GM19452 (cell line): ENCODE measurements around the gene ADAM23.
A peak's percentile ranks its signal among the peaks of the same experiment; 100 is the strongest.

ENCODE experiments used
- ATAC-seq: cut with Tn5 transposase; IDR thresholded peaks from one replicate; pipeline ENCODE4 v1.9.1; 2021; ENCODE audit not compliant: unreplicated experiment

The ADAM23 gene

GRCh38 chr2:206442474-206442832 lies 879 bp upstream of the ADAM23 start:
- no peak for ATAC-seq

GRCh38 chr2:206443735-206444527 lies 599 bp downstream of the ADAM23 start:
- ATAC-seq = peak; percentile 67

DNA sequence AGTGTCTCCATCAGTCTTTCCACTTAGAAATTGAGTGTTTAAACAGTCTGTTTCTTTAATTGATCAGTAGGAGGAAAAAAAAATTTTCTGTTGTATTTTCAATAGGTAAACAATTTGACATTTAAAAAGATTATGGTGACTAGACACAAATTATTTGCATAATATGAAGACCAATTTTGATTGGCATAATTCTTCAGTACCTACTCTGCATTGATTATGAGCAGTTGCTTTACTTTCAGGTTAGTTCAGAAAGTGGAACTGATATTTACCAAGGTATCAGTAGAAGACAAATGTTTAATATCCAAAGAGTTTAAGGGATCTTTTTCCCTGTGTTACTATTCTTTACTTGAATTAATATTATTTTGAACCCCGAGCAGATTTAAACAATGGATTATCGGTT lies 2.6 kb downstream of the ADAM23 start:
- no peak for ATAC-seq

DNA sequence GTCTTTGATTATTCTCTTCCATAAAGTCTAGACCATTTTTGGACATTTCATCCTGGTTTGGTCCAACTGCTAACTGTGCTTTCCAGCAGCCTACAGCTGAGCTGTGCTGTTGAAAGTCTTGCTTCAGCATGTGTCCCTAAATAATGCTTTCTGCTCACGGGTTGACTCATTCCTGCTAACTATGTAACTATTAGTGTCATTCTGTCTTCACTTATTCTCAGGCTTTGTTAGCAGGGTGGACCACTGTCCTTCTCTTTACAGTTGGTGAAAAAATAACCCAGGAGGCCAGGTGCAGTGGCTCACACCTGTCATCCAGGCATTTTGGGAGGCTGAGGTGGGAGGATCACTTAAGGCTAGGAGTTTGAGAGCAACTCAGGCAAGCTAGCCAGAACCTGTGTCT lies 8.9 kb downstream of the ADAM23 start:
- no peak for ATAC-seq

DNA sequence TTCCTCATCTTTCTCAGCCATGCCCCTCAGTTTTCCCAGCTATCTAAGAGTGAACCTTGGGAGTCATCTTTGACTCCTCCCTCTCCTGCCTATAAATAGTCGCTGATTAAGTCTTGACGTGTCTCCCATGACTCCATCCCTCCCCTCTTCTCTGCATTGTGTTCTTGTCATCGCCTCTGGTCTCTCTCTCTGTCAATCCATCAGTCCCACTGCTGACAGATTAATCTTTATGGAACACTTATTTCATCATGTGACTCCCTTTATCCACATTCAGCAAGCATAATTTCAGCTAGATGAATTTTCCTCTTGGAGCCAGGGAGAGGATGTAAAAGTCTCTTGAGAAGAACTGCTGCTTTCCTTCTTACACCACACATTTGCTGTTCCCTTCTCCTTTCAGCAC lies 9.4 kb downstream of the ADAM23 start:
- ATAC-seq = no peak

GRCh38 chr2:206456078-206456754 lies 12.9 kb downstream of the ADAM23 start:
- no peak for ATAC-seq

- ATAC-seq = peak; percentile 92
Measured at GRCh38 chr2:206457188-206457634, 13.9 kb downstream of the ADAM23 start.

DNA sequence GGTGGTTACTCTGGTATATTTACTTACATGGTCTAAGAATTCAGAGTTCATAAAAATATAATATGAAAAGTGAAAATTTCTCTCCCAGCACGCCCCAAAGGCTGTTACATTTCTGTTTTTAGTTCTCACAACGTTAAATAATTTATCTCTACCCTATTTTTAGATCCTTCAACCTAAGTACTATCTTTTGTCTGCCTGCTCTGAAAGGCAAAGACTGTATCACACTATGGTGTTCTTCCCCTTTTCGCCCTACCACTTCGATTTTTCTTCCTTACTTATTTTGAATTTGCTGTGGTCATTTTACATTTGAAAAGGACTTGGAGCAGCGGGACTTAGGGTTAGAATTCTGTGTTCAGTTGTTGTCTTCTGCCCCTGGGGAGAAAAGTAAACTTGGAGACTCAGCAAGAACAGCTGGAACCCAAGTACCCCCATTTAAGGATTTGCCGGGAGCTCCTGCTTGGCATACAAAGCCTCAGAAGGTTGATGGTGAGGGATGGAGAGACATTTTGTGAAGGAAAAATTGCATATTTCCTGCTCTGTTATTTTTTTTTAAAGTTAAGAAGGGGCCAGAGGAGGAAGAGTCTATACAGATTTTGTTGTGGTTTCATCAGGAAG lies 19.0 kb downstream of the ADAM23 start:
- no peak for ATAC-seq

DNA sequence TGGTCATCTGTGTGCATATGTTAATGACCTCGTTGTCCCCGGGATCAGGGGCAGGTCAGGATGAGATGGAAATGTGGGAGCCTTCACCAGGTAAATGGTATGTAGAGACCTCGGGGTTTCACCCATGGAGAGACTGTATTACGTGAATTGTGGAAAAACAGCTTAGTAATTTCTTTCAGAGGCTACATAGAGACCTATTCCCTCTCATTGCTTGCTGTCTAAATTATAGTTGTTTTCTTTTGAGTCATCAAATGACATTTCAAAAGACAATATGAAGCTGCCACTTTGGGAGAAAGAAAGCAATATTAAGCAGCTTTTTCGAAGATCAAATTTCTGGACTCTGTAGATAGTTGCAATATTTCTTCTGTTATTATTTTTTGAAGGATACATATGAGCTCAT lies 20.4 kb downstream of the ADAM23 start:
- ATAC-seq = no peak

DNA sequence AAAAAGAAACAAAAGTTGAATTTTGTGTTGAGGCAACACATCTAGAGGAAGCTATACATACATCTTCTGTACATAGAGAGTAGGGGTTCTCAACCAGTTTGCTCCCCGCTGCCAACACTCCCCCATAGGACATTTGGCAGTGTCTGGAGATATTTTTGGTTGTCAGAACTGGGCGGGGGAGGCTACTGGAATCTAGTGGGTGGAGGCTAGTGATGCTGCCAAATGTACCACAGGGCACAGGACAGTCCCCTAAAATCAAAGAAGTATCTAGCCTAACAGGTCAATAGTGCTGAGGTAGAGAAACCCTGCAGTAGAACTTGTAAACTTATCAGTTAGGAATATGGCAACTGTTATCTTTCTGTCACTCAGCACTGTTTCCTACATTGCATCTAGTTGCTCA lies 21.3 kb downstream of the ADAM23 start:
- no peak for ATAC-seq

GRCh38 chr2:206471524-206472062 lies 28.3 kb downstream of the ADAM23 start:
- ATAC-seq = no peak

DNA sequence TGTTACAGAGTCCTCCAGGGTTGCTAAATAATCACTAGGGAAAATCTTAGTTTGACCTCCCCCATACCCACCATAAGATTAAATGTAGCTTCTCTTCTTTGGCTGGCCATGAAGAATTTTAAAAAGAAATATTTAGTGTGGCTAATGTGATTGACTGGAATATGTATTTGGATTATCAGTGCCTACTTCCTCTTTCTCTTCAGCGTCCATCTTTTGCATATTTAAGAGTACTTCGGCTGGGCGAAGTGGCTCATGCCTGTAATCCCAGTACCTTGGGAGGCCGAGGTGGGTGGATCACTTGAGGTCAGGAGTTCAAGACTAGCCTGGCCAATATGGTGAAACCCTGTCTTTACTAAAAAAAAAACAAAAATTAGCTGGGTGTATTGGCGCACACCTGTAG lies 28.8 kb downstream of the ADAM23 start:
- ATAC-seq = no peak

- no peak for ATAC-seq
Measured at GRCh38 chr2:206474099-206474498, 30.8 kb downstream of the ADAM23 start.

GRCh38 chr2:206477296-206477695 lies 34.0 kb downstream of the ADAM23 start:
- ATAC-seq = no peak

GRCh38 chr2:206478340-206478739 lies 35.0 kb downstream of the ADAM23 start:
- no peak for ATAC-seq

DNA sequence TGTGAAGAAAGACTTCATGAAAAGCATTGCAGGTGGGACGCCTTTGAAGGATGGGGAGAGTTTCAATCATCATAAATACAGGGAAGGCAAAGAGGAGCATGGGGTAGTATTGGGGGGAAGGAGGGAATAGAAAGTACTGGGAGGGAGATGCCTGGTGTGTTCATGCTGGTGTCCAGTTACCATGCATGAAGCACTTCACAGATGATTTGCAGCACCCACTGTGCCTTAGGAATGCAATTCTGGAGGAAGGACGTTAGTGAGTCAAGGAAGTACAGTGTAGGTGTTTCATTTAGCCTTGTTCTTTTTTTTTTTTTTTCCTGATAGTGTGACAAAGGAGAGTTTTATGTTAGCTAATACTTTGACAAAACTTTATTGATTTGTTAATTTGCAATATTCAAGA lies 36.8 kb downstream of the ADAM23 start:
- no peak for ATAC-seq

DNA sequence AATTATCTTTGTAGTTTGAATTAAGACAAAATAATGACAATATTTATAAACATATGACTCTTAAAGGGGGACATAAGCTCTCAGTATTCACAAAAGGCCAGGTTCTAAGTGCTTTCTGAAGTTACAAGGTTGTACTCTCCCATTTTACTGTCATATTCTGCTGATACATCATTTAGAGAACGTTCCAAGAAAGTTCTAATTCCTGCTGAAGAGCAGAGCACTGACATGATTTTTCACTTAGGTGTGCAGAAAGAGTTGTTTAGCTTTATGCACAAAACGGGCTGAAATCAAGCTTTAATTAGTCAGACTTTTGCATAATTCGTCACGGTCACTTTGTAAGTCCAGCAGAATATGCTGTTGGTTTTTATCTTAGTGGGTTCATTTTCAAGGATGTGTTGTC lies 37.3 kb downstream of the ADAM23 start:
- no peak for ATAC-seq

DNA sequence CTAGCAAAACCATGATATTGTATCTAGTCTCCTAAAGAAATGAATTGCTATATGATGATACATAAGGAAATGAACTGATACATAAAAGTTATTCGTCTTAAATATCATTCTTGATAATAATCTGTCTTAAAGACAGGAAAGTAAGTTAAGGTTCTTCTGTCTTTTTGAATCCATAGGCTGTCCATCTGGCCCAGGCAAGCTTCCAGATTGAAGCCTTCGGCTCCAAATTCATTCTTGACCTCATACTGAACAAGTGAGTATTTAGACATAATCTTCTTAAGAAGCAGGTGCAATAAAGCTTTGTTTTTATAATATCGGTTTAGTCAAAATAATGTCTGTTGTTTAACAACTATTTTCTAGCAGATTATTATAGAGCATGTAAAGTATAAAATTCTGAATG lies 37.7 kb downstream of the ADAM23 start:
- ATAC-seq = no peak

- no peak for ATAC-seq
Measured at GRCh38 chr2:206482123-206482522, 38.8 kb downstream of the ADAM23 start.

- ATAC-seq = no peak
Measured at GRCh38 chr2:206482633-206483032, 39.3 kb downstream of the ADAM23 start.

GRCh38 chr2:206488053-206488452 lies 44.7 kb downstream of the ADAM23 start:
- ATAC-seq = no peak

GRCh38 chr2:206488623-206489022 lies 45.3 kb downstream of the ADAM23 start:
- no peak for ATAC-seq
